NCI-H524 (cell line): Measurements from ENCODE around the gene PCSK5.

Experiments
- DNase-seq, 2 experiments: peaks; one replicate each; lab custom pipeline; 2025; lab: John Stamatoyannopoulos, UW

The PCSK5 gene

DNA sequence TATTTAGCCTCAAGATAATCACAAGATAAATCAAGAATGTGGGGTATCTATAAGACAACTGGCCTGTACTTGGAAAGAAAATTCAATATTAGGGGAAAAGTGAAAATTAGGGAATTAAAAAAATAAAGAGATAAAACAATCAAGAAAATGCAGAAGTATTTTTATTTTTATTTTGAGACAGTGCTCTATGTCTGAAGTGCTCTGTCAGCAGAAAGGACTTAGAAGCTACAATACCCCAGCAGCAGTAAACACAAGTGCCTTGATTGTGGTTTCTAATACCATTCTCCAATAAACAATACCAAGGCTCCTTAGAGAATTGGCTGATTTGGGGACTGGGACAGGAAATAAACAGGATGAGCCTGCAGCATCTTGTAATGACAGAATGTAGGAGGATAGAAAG is 358.8 kb downstream of the PCSK5 start:
- DNase-seq: no peak

DNA sequence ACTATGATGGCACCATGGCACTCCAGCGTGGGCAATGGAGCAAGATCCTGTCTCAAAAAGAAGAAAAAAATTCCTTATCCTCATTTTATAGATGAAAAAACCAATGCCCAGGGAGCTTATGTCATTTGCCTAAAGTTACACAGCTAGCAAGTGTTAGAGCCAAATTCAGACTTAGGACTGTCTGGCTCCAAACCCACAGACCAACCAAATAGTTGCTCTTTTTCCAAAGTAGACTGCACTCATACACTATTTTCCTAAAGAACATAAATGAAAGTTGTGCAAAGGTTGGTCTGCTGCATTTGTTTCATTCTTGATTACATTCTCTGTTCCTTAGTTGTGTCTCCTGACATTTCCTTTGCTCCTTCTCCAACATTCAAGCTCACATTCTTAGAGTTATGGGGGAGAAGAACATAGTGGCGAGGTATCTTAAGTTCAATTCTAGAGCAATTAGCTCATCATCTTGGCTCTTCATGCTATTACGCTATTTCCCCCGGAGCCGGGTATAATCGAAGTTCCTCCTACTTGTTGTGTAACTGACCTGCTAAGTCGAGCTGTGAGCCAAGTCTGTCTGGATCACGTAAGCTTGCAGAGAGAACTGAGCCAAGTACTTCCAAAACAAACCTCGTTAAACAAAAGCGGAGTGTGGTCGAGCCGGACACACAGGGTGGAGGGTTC is 365.4 kb downstream of the PCSK5 start:
- DNase-seq: no peak

DNA sequence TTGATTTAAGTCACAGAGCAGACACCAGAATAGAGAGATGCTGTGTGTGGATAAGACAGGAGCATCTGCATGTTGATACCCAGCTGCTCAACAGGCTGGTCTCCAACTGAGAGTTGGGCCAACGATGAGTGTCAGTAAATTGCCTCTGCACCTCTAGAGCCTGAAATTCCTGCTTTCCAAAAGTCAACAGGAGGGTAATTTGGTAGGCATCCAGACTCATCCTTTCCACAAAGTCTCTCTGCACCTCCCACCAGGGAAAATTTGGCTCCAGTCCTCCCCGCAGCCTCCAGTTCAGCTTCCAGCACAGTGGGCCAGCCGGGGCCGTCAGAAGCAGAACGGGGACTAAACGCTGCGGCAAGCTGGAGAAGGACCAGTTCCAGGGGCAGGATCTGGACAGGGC is 366.8 kb downstream of the PCSK5 start:
- no peak for DNase-seq

DNA sequence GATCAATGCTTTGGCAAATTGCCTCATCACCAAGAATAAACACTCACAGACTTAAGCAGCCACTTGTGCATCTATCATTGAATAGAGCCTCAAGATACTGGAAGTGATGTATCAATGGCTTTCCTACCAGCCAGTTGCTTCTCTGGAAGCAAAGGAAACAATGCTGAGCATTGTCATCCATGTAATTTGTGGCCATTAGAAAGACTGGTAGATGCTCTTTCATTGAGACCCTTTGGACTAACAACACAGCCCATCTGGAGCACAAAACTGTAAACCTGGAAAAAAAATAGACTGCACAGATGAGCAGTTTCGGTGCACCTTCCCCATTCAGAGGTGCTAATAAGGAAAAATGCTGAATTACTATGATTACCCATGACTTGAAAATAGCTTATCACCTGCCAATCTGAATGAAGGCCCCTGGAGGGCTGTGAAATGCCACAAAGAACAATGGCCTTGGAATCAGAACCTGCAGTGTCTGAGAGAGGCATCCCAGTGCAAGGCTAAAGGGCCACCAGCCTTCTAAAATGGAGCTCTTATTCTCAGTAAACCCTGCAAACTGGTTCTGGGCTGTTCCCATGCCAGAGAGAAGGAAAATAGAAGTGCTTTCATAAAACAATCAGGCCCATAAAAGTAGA is 376.3 kb downstream of the PCSK5 start:
- DNase-seq: no peak

DNA sequence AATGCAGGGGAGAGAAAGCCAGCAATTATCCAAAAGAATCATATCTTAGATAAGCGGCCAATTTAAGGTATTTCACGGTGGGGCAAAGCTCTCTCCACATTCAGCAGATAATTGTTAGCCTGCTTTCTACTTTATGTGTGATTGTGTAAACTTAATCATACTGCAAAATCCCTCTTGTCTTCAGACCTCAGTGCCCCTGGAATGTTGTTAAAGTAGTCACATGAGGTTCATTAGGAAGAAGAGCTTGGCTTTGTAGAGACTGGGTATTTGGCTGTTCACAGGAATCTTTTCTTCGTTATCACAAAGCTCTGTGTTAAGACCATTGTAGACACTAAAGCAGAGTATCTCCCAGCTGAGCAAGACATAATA is 376.8 kb downstream of the PCSK5 start:
- DNase-seq: no peak

DNA sequence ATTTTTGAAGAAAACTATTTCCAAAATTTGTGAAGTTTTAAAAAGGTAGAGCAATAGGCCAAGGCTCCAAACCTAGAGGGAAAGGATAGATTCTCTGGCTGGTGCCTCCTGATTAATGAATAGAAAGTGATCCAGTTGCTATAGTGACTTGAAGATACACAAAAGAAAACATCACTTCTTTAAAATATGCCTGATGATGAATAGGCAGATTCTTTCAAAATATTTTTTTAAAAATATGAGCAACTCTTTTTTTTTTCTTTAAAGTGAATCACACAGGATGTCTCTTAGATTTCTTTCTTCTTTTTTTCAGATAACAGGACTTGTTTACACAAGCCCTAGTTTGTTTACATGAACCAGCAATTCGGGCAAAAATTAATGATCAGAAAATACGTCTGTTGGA is 379.3 kb downstream of the PCSK5 start:
- DNase-seq: no peak

DNA sequence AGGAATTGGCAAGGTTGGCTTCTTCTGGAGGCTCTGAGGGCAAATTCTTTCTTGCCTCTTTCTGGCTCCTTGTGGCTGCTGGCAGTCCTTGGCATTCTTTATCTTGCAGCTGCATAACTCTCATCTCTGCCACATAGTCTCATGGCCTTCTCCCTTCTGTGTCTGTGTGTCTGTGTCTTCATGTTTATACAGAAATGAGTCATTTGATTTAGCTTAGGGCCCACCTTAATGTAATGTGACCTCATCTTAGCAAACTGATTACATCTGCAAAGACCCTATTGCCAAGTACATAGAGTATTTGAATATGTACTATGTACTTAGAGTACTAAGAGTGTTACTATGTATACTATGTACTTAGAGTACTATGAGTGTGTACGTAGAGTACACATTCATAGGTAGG is 381.3 kb downstream of the PCSK5 start:
- no peak for DNase-seq

DNA sequence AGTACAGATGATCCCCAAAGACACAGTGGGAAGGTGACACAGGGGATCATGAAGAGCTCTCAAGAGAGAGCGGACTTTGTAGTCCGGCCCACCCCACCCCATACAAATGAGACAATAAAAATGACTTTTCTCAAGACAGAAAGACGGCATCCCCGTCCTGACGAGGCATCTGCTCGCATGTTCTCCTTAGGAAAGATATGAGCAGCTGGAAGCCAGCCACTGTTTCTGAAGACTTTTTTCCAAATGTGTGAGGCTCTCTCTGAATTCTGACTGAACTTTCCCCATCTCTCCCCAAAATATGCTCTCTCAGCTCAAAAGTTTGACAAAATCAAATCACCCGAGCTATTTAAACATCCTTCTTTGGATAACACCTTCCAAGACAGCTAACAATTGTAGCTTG is 398.6 kb downstream of the PCSK5 start:
- DNase-seq: no peak

DNA sequence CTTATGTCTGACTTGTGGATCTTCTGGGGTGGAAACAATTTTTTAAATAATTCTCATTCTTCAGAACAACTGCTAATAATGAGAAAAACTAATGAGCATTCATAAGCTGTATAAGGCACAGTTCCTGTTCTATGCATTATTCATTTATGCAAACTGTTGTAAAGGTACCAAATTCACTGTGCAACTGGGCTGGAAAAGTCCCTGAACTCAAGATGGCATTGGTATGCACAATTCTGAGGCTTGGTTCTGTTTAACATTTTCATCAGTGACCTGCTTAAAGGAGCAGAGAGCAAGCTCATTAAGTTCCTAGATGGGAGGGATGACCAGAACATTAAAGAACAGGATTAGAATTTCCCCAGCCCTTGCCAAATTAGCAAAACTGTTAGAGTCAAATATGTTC is 399.2 kb downstream of the PCSK5 start:
- no peak for DNase-seq

DNA sequence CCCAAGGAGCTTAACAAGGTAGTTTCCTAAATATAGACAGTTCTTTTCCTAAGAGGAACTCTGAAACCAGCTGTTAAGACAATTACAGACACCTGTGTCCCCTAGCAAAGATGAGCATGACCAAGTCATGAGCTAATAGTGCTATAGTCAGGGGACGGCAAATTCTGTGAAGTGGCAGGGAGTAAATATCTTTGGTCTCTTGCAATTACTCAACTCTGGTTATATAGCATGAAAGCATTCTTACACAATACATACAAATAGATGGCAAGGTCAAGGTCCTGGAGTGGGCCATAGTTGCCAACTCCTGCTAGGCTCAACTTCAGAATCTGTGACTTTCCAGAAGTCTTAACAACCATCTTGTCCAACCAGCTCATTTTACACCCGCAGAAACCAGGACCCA is 400.1 kb downstream of the PCSK5 start:
- no peak for DNase-seq

DNA sequence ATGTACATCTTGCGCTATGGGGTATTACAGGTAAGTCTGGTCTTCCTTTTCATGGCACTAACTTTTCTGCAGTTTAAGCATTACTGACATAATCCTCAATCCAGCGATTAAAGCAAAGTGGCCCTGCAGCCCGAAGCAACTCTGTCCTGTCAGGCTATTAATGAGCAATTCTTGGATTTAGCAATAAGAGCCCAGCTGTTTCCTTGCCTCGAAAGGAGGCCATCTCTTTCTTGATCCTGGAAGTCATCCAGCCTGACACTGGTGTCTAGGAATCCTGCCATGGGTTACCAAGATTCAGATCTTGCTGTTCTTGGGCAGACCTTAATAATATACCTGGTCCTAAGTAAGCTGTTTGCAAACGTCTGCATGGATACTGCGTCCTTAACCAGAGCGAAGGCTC is 401.8 kb downstream of the PCSK5 start:
- peak; percentile 4 to 53 for DNase-seq

DNA sequence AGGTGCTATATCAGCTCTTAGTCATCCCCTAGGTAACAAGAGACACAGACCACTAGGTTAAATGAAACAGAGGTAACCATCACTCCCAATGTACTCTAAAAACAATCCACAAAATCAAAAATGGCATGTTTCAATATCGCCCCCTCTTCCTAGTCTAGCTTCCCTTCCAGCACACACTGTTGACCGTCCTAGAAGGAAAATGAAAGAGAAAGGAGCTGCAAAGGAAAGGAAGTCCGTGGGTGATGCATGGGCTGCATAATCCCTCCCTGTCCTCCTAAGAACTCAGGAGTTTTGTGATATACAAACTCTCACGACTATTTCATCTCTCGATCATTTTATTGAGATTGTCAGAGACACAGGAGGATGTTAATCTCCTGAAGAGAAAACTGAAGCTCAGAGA is 402.2 kb downstream of the PCSK5 start:
- no peak for DNase-seq

DNA sequence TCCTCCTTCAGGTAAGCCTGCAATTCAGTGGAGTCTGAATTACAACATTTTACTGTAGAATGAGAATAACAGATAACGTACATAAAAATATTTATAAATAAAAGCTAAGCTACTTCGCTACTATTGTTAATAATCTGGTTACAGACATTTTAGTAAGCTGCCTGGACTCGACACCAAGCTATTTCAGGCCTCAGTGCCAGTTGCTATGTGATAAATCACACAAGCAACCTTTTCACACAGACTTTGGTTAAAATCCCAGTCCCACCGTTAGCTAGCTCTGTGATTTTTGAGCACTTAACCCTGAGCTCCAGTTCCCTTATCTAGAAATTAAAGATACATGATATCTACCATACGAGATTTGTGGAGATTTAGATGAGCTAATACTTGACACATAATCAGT is 403.8 kb downstream of the PCSK5 start:
- no peak for DNase-seq

DNA sequence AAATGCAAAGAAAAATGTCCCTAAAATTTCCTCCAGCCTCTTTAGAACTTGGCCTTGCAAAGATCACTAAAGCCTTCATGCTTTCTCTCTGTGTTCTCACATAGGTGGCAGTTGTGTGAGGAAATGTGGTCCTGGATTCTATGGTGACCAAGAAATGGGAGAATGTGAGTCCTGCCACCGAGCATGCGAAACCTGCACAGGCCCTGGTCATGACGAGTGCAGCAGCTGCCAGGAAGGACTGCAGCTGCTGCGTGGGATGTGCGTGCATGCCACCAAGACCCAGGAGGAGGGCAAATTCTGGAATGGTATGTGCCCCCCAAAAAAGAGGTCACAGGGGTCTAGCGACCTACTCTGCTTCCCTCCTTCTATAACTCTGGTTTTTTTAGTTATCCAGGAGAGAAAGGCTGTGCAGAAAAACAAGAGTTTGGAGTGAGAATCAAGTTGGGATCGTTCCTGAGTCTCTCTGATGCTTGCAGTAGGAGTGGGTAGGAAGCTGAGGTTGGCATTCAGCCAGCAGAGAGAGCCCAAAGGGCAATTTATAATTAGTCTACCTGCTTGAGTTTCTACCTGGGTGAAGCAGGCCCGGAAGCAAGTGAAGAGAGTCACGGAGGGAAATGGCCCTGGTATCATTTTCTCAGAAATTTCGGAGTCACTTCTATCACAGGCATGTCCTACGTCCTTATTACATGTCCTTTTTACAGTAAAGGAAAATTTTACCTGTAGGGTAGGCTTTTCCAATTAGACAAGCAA is 406.3 kb downstream of the PCSK5 start:
- DNase-seq: no peak

DNA sequence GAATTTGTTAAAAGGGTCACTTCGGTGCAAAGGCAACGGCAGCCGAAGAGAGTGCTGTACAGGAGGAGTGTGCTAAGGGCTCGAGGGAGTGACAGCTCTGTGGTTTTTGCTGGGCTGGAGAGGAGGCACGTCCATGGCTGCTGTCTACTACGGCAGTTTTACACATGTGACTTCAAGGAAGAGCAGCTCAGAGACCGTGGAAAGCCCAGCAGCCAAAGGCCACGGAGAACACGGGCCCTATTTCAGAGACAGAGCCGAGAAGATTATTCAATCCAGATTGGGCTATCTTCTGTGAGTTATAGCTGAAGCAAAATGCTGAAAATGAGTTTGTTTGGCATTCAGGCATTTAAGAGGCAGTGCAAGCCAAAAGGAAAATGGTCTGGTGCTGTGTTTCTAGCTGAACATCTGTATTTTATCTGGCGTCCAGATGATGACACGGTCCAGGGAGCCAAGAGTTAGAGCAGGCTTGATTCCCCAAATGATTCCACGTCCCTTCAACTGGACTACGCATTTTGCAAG is 407.3 kb downstream of the PCSK5 start:
- no peak for DNase-seq

DNA sequence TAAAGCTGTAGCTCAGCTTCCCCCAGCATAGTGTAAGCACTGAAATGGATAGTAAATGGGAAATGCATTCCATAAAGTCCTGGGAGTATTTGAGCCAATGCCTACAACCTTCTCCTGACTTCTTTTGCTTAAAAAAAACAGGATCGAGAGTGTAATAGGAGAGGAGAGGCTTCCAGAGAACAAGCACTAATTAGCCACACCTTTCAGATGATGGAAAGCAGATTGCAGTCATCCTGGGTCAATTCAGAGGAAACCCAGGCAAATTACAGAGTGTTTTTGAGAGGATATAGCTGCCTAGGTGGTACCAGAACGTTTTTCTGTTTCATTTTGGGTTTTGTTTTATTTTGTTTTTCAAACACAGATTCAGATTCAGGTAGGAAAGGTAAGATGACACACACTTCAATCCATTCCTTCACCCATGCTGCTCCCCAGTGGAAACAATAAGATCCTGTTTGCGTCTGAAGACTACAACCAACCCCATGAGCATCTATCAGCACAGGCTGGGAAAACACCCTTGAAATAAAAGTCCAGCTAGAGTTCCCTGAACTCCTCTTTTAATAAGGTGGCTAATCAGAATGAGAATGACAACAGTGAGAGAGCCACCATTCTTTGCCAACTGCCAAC is 408.2 kb downstream of the PCSK5 start:
- DNase-seq: no peak

DNA sequence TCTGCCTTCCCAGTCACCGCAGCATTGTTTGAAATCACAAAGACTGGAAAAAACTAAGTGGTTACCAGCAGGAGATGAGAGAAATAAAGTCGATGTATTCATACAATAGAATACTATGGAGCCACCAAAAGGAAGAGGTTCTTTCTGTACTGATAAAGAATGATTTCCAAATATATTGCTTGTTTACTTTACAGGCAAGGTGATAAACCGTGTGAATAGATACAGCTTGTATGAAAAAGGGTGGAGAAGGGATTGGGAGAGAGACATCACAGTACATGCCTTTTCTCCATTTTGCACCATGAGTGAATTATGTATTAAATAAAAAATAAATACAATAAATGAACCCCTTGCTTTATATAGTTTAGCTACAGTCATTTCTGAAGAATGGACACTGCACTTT is 412.1 kb downstream of the PCSK5 start:
- no peak for DNase-seq

DNA sequence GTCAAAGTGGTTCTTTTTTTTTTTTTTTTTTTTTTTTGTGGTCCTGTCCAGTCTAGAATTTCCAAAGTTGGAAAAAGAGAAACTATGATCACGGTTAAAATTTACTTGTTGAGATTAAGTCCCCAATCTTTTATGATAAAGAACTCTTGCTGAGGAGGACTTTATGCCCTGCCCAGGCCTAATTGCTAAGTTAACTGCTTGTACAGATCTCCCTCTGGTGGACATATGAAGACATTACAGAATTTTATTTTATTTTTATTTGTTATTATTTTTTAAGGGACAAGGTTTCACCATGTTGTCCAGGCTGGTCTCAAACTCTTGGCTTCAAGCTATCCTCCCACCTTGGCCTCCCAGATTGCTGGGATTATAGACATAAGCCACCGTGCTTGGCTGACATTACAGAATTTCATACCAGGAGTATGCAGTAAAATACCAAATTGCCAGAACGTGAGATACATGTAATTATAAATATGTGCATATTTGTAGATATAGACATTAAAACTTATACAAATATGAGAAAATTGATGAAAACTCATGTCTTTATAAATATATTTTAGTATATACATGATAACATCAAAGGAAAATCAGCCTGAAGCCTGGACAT is 412.6 kb downstream of the PCSK5 start:
- peak in 1 of 2 experiments; percentile 34 for DNase-seq

DNA sequence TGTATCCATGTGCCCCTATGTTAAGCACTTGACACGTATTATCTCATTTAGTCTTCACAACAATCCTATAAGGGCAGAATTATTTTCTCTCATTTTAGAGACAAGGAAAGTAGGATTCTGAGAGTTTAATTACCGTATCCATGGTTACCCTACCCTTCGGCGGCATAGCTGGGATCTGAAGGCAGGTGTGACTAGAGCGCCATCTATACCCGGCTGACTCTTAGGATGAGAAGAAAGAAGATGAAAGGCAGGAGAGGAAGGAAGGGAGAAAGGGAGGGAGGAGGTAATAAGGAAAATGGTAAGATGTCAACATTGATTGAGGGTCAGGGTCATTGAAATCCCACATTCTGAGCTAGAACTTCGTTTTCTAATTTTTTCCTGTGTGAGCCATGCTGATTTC is 416.6 kb downstream of the PCSK5 start:
- peak in 1 of 2 experiments; percentile 6 for DNase-seq

DNA sequence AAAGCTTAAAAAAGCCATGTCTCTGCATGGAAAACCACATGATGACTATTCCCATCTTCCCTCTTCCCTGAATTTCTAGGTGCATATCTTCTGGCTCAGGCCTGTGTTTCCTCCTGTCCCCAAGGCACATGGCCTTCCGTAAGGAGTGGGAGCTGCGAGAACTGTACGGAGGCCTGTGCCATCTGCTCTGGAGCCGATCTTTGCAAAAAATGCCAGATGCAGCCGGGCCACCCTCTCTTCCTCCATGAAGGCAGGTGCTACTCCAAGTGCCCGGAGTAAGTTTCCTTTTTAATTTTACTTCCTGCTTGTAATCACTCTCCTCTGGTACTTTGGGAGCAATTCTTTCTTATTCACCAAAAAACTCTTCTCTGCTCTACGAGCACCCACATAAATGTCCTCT is 420.1 kb downstream of the PCSK5 start:
- DNase-seq: peak in 1 of 2 experiments; percentile 36

DNA sequence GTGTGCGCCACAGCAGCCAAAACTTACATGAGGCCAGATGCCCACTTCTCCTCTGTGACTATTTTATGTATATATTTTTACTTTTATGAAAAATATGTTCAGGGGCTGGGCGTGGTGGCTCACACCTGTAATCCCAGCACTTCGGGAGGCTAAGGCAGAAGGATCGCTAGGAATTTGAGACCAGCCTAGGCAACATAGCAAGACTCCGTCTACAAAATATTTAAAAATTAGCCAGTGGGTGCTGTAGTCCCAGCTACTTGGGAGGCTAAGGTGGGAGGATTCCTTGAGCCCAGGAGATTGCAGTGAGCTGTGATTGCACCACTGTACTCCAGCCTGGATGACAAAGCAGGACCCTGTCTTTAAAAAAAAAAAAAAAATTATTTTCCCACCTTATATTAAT is 420.5 kb downstream of the PCSK5 start:
- DNase-seq: no peak

DNA sequence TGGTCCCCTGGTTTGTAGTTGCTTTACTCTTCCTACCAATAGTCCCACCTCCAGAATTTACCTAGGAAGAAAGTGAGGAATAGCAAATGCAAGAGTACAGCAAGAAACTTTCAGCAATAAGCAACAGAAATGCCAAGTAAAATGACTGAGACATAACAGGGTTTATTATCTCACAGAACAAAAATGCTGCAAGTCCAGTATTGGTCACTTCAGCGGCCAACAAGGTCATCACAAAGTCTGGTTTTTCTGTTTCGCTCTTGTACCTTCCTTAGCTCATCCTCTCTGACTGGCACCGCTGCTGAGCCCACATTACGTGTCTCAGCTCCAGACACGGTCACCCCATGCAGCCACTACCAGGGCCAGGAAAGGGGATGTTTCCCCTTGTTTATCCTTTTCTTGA is 421.1 kb downstream of the PCSK5 start:
- DNase-seq: no peak
